Measurements from ENCODE around the gene CCDC117. TPM values are rescaled to one million over a fixed set of nuclear protein-coding genes. Genes with fewer than 3 reads are reported as not detected.

Gene CCDC117
- total RNA-seq, 2 experiments from 2014 or later: 25.5 to 26.2 TPM

DNA sequence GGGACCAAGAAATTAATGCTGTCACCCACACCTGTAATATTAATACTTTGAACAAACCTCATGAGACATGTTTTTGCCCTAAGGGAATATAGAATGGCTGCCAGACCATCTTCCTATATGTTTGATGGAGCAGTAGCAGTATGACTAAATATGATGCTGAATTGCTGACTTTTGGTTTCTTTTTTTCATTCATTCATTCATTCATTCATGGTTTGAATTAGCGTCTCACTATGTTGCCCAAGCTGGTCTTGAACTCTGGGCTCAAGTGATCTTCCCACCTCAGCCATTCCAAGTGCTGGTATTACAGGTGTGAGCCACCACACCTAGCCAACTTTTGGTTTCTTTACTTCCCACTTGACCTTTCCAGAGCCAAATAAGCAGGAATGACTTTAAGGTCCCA, 7.8 kb downstream of the CCDC117 start:
- peaks cover 28% of the 10 kb centered on the region for H3K36me3 Mint-ChIP-seq (ENCODE audit: low read depth)

DNA sequence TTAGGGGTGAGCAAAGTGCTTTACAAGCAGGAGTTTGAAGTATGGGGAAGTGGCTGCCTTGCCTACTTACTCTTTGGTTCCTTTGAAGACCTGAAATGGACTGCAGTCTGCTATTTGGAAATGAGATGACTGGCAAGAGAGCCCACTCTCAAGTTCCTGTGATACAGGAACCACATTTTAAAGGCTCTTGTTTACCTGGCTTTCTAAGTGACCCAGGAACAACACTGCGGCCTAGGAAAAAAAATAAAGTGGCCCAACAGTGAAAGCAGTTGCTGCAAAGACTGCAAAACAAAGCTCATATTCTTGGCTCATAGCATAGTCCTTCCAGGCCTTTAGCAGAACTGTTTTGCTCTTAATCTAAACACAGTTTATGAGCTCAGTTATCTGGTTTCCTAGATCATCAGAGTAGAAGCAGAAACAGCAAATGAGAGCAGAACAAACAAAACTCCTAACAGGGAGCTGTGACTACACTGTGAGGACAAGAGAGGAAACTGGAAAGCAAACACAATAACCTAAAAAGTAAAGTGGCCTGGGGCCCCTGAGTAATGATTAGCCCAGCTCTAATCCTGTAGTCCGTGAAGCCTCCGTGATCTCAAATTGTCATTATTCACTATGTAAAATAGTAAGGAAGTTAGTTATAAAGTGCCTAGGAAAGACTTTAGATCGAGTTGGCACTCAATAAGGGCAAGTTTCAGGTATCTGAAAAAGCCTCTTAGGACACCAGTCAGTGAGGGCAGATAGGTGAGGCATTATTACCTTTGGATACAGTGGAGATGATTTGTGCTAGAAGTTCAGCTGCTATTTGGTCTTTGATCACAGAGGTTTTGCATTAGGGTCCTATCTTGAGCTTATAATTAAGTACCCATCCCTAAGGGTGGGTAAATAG, 11.5 kb downstream of the CCDC117 start:
- DNase-seq: no peak
- H3K27ac Mint-ChIP-seq: no peak overlapping the region
- TF ChIP-seq, protein P1, sequence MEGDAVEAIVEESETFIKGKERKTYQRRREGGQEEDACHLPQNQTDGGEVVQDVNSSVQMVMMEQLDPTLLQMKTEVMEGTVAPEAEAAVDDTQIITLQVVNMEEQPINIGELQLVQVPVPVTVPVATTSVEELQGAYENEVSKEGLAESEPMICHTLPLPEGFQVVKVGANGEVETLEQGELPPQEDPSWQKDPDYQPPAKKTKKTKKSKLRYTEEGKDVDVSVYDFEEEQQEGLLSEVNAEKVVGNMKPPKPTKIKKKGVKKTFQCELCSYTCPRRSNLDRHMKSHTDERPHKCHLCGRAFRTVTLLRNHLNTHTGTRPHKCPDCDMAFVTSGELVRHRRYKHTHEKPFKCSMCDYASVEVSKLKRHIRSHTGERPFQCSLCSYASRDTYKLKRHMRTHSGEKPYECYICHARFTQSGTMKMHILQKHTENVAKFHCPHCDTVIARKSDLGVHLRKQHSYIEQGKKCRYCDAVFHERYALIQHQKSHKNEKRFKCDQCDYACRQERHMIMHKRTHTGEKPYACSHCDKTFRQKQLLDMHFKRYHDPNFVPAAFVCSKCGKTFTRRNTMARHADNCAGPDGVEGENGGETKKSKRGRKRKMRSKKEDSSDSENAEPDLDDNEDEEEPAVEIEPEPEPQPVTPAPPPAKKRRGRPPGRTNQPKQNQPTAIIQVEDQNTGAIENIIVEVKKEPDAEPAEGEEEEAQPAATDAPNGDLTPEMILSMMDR (IDR thresholded peaks at IDR 0.05): no peak
- ATAC-seq: no peak
- ChIA-PET CTCF (interaction anchor here (0.6 to 1.9 kb wide), 5 partner anchors 10 to 257 kb away, joined by 3 to 7 read pairs (median 3); no protein-coding TSS in a partner anchor), POLR2A (no interaction called here)
- peaks cover 11% of the 10 kb centered on the region for H3K4me1 Mint-ChIP-seq (ENCODE audit: low read depth)
- no peak overlapping the region for H3K4me3 Mint-ChIP-seq
- H3K9me3 Mint-ChIP-seq: no peaks in the 10 kb centered on the region
- no peaks in the 10 kb centered on the region for H3K27me3 Mint-ChIP-seq
- peaks cover 38% of the 10 kb centered on the region for H3K36me3 Mint-ChIP-seq (ENCODE audit: low read depth)
- intact Hi-C loops (cut with micrococcal nuclease): no loop called here

More for the DNA sequence above, 7.8 kb downstream of the CCDC117 start:
- no peaks in the 10 kb centered on the region for H3K27me3 Mint-ChIP-seq
- intact Hi-C loops (cut with micrococcal nuclease): no loop called here
- no peak overlapping the region for H3K27ac Mint-ChIP-seq
- ChIA-PET POLR2A (no interaction called here), CTCF (interaction anchor here (1.1 to 3.1 kb wide), 4 partner anchors 16 to 466 kb away, joined by 3 to 9 read pairs (median 4); no protein-coding TSS in a partner anchor)
- TF ChIP-seq, protein P1 (IDR thresholded peaks at IDR 0.05): no peak
- DNase-seq: no peak
- peaks cover 19% of the 10 kb centered on the region for H3K4me1 Mint-ChIP-seq (ENCODE audit: low read depth)
- H3K4me3 Mint-ChIP-seq: no peak overlapping the region
- ATAC-seq: no peak
- H3K9me3 Mint-ChIP-seq: no peaks in the 10 kb centered on the region

DNA sequence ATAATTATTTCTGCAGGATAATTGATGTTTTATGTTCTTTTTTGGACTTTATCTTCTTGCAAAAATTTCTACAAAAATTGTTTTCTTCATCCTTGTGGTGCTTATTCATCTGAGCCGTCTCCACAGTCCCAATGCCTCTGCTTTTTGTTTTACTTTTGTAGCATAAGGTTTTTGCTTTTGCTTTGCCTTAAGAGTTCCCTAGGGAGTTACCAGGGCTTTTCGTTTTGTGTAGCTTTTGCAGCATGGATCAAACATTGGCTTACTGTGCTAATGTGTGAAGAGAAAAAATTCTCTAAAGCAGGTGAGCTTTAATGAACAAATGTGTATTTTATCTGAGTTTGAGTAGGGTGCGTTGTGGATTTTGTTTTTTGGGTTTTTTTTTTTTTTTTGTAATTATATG, 16.1 kb downstream of the CCDC117 start:
- Mint-ChIP-seq H3K27me3 (no peaks in the 10 kb centered on the region), H3K36me3 (ENCODE audit: low read depth) (peaks cover 30% of the 10 kb centered on the region), H3K4me1 (ENCODE audit: low read depth) (peaks cover 23% of the 10 kb centered on the region), H3K9me3 (no peaks in the 10 kb centered on the region), H3K27ac (no peak overlapping the region), H3K4me3 (no peak overlapping the region)
- intact Hi-C loops (cut with micrococcal nuclease): no loop called here
- no peak for DNase-seq
- ATAC-seq: no peak
- ChIA-PET POLR2A (interaction anchor here (1.1 to 1.5 kb wide), 2 partner anchors 9 to 11 kb away, joined by 3 to 5 read pairs; partner anchors contain the start of gene XBP1), CTCF (interaction anchor here (0.6 to 2.8 kb wide), 5 partner anchors 15 to 457 kb away, joined by 3 to 9 read pairs (median 3); no protein-coding TSS in a partner anchor)
- TF ChIP-seq, protein P1 (IDR thresholded peaks at IDR 0.05): no peak

DNA sequence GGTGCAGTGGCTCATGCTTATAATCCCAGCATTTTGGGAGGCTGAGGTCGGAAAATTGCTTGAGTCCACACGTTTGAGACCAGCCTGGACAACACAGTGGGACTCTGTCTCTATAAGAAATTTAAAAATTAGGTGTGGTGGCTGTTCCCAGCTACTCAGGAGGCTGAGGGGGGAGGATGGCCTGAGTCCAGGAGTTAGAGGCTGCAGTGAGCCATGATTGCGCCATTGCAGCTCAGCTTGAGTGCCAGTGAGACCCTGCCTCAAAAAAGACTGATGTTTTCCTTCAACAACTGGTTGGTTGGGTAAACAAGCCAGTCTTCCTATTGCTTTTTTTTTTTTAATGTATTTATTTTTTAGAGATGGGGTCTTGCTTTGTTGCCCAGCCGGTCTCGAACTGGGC, 18.6 kb downstream of the CCDC117 start:
- no peak for DNase-seq
- intact Hi-C loops (cut with micrococcal nuclease): no loop called here
- Mint-ChIP-seq H3K36me3 (ENCODE audit: low read depth) (peaks cover 36% of the 10 kb centered on the region), H3K27me3 (no peaks in the 10 kb centered on the region), H3K27ac (no peak overlapping the region), H3K4me3 (no peak overlapping the region), H3K9me3 (no peaks in the 10 kb centered on the region), H3K4me1 (ENCODE audit: low read depth) (peaks cover 45% of the 10 kb centered on the region)
- TF ChIP-seq, protein P1 (IDR thresholded peaks at IDR 0.05): no peak
- POLR2A ChIA-PET: interaction anchor here (1.2 to 3.5 kb wide), 4 partner anchors 9 to 38 kb away, joined by 3 to 14 read pairs (median 4); partner anchors contain the start of gene XBP1
- ATAC-seq: no peak
- CTCF ChIA-PET: interaction anchor here (0.6 to 3.9 kb wide), 5 partner anchors 14 to 919 kb away, joined by 3 to 32 read pairs (median 5); partner anchors contain the start of gene CCDC117

All from activated CD8-positive, alpha-beta T cell treated with anti-CD3 and anti-CD28 coated beads for 36 hours (primary cell).